Femur (tissue), 1 donor: ENCODE results near the gene CELF2.
"Not testable (repeated sequence)": the region's sequence is repeated elsewhere in the genome, so short reads cannot be mapped to it uniquely, and the experiment has no call there.

Source experiments
- DNase-seq: peaks from one replicate; pipeline ENCODE4 v3.0.0-alpha.2; 2017

The CELF2 gene

GRCh38 chr10:11335881-11336430 lies 318.3 kb downstream of the CELF2 start:
- no peak for DNase-seq

DNA sequence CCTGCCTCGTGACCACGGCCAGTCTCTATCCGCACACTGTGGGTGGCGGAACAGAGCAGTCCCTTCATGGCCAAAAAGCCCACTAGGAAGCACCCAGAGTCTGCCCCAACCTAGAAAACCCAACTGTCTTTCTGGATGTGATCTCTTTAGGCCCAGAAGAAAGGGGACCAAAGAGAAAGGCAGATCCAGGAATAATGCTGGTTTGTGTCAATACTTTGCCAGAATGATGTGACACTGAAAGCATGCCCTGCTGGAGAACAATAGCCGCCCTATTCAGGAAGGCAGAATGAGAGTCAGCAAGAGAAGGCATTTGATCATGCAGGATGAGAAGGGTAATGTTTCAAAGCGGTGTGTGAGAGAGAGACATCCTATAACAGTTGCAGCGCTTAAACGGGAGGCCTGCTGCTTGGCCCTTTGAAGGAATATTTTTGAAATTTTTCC lies 319.1 kb downstream of the CELF2 start:
- no peak for DNase-seq

DNA sequence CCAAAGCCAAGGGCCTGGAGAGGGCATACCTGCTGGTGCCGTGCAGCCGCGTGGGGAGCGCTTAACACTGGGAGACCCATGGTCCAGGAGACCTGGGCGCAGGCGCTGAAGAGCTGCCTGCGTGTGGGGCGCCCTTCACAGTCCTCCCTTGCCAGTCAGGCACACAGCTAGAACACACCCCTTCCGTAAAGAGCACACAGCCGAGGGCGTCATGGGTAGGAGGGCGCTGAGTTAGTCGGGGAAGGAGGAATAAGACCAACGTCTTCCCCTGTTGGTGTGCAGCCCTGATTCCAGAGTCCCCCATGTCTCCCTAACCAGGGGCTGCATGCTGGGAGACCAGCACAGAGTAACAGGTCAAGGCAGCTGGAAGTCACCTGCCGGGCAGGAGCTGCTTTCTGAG lies 319.8 kb downstream of the CELF2 start:
- DNase-seq, result no peak

GRCh38 chr10:11338160-11338844 lies 320.6 kb downstream of the CELF2 start:
- DNase-seq, result no peak

- no peak for DNase-seq
Observed at GRCh38 chr10:11339013-11339412, 321.3 kb downstream of the CELF2 start.

DNA sequence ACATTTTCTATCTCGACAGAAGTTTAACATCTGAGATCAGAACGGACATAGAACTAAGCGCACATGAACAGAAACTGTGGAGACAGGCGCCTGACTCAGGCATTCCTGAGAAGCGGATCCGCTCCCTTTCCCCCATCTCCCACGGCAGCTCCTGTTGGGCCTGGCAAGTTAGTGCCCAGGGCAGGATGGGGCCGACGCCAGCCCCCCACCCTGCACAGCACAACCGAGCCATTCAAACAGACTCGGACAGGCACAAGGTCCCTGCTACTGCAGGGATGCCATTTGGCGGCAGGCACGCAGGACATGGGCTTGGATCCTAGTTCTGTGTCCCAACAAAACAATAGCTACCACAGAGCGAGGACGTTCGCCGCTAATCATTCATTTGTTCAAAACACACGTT lies 322.0 kb downstream of the CELF2 start:
- DNase-seq, result no peak

- no peak for DNase-seq
Observed at GRCh38 chr10:11341283-11341960, 323.8 kb downstream of the CELF2 start.

DNA sequence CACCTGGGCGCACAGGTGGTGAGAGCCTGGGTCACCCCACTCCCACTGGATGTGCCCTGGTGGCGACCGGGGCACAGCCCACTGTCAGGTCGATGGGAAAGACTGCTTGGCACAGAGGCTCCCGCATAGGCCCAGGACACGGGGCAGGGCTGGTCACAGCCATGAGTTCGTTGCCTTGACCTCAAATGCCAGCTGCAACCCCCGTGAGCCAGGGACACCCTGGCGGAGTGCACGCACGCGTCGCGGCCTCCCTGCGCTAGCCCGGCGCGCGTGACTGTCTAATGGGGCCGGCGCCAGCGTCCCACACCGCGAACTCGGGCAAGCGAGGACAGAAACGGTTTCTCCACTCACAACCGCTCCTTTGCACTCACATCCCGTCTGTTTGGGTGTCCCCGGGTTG lies 326.4 kb downstream of the CELF2 start:
- no peak for DNase-seq

DNA sequence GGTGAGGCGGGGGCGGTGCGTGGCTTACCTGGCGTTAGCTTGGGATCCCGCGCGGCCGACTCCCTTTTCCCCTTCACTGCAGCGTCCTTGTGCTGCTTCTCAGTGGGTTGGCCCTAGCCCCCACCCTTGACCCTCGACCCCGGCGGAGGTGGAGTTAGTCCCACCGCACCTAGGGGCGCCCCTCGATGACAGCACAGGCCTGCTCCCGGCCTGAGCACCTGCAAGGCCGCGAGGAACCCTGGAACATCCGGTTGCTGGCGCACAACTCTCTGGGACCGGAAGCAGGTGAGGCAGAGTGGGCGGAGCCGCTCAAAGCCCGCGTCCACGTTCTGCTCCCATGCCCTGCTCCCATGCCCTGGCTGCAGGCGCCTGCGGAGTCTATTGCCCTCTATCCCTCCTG lies 326.9 kb downstream of the CELF2 start:
- DNase-seq, result no peak

- DNase-seq, result peak; percentile 41
Observed at GRCh38 chr10:11345224-11346054, 327.8 kb downstream of the CELF2 start.

DNA sequence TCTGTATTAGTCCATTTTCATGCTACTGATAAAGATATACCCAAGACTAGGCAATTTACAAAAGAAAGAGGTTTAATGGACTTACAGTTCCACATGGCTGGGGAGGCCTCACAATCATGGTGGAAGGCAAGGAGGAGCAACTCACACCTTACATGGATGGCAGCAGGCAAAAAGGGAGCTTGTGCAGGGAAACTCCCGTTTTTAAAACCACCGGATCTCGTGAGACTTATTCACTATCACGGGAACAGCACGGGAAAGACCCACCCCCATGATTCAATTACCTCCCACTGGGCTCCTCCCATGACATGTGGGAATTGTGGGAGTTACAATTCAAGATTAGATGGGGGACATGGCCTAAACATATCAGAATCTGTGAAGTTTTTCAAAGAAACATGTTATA lies 329.9 kb downstream of the CELF2 start:
- DNase-seq, result not testable (repeated sequence)

DNA sequence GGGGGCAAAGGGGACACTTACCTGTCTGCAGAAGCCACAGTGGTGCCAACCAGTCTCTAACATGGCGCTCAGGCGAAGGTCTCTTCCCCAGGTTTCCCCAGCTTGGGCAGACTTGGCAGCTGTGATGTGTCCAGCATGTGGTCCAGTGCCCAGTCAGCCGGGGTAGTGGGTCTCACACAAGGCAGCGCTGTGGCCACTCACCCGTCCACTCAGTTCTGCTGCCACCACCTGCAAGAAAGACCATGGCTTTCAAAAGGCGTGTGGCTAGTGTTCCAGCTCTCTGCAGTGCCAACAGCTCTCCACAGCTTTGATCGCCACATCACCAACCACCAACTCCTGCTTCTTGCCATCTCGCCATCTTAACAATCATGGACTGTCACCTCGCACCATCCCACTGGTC lies 334.1 kb downstream of the CELF2 start:
- no peak for DNase-seq

DNA sequence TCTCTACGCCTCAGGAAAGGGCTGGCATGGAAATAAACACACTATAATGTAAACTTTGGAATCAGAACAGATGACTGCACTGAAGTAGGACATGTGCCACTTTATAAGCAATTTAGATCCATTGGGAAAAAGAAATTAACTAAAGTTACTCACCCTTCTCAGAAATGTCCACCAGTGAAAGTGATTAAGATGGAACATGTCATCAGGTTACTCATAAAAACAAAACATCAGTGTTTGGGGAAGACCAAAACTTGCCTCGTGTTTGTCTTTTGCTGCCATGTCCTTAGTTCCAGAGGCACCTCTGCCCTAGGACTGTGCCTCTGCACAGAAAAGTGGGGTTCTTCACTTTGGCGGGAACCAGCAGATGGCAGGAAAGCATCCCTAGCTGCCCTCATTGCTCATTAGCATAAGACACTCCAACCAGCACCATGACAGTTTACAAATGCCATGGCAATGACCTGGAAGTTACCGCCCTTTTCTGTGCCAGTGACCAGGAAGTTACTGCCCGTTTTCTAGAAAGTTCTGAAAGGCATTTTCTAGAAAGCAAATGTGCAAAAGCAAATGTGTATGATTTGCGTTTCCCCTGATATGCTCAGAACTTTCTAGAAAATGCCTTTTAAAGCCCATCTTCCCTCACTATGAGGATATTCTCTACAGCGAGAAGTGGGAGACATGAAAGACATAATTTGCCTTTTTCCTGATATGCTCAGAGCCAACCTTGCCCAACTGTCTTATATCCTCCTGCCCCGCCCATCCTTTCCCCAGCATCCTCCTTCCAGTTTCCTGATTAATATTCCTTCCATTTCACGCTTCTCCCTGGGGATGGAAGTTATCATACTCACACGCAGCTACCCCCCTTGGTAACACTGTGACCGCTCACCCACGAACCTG lies 335.6 kb downstream of the CELF2 start:
- DNase-seq, result no peak

DNA sequence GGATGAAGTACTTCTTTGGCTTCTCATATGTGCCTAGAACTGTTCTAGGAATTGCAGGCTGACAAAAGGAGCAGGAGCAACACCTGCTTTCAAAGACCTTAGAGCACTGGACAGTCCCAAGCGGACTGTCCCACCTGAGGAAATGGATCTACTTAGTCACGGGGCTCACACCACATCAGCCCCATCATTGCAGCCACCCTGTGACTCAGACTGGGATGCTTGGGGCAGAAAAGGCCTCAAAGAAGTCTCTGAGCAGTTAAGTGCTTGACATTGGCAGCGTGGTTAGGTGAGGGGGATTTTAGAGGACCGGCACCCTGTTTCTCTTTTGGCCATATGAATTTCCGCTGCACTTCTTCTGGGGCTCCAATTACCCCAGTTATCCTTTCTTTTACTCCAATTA lies 337.2 kb downstream of the CELF2 start:
- DNase-seq, result no peak

- no peak for DNase-seq
Observed at GRCh38 chr10:11355592-11355991, 337.9 kb downstream of the CELF2 start.

DNA sequence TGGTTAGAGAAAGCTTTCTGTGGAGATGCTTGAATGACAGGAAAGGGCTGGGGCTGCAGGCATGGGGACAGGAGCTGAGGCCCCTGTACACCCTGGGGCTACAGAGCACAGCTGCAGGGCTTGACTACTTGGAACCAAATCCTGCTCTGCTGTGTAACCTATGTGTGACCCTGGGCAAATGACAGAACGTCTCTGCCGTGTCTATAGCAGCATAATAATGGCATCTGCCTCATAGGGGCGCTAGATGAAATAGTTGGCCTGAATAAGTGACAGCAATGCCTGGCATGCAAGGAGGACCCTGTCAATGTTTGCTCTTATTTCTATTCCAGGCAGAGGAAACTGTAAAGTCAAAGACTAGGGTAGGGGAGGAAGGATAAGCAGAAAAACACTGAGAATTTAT lies 339.8 kb downstream of the CELF2 start:
- DNase-seq, result no peak

- no peak for DNase-seq
Observed at GRCh38 chr10:11358011-11358410, 340.3 kb downstream of the CELF2 start.

DNA sequence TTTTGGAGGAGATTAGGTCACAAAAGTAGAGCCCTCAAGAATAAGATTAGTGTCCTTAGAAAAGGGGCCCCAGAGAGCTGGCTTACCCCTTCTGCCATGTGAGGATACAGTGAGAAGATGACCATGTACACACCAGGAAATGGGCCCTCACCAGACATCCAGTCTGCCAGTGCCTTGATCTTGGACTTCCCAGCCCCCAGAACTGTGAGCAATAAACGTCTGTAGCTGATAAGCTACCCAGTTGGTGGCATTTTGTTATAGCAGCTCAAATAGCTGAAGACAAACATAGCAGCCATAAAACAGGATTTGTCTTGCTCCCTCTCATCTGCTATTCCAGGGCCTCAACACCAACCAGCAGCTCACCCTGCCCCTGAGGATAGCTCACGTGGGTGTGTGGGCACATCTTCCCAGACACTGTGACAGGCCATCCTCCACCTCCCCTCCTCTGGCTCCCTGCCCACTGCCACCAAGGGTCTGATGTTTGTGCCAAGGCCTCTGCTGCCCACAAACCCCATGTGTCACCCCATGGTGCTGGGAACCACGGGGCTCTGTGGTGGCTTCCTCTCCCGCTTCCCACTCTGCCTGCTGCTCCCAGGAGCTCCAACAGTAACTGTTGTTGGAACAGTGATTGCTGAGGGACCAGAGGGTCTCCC lies 341.4 kb downstream of the CELF2 start:
- no peak for DNase-seq

GRCh38 chr10:11359869-11360268 lies 342.2 kb downstream of the CELF2 start:
- no peak for DNase-seq

GRCh38 chr10:11363497-11363896 lies 345.8 kb downstream of the CELF2 start:
- no peak for DNase-seq

DNA sequence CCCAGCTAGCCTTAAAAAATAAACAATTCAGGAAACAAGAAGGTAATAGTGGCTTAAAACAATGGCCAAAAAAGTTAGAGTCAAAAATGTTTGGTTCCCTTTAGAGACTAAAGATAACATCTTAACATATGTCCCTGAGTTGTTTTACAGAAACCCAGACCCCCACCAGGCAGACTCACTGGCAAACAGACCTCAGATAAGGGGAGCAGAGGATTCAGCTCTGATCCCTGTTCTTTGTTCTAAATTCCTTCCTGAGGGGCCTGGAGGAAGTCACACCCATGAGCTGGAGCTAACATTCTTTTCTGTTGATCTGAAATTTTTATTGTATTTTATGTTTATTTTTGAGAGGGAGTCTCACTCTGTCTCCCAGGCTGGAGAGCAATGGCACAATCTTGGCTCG lies 346.6 kb downstream of the CELF2 start:
- DNase-seq, result no peak

DNA sequence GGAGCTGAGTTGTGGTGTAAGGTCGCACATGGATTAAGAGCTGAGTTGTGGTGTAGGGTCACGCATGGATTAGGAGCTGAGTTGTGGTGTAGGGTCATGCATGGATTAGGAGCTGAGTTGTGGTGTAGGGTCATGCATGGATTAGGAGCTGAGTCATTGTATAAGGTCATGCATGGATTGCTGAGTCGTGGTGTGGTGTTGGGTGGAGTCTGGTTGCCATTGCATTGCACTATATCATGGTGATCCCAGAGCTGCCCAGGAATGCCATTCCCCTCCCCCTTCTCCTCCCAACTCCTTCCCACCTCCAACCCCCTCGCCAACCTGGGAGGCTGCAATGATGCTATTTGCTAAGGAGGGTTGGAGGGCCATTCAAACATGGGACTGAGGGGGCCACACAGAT lies 349.2 kb downstream of the CELF2 start:
- not testable (repeated sequence) for DNase-seq
